Osteoblast (primary cell): ENCODE measurements around the gene TBC1D32. TPM values are rescaled to one million over a fixed set of nuclear protein-coding genes. Genes with fewer than 3 reads are reported as not detected.
"Not testable (repeated sequence)": the region's sequence is repeated elsewhere in the genome, so short reads cannot be mapped to it uniquely, and the experiment has no call there.

ENCODE experiments used
- DNase-seq: peaks from one replicate; pipeline ENCODE4 v3.0.0; 2011; ENCODE audit warnings: low spot score, mixed read lengths; ENCODE audit not compliant: insufficient read length; ENCODE audit errors: missing footprints
- H2AFZ ChIP-seq: 2 replicates; pipeline ENCODE4 v1.6.0; 2011; ENCODE audit warnings: mild to moderate bottlenecking, low read length
- H3K27ac ChIP-seq: 2 replicates; pipeline ENCODE4 v1.5.1; 2011; ENCODE audit warnings: mild to moderate bottlenecking, low read depth, low read length, moderate library complexity
- H3K27me3 ChIP-seq: 2 replicates; pipeline ENCODE4 v1.6.0; 2012; ENCODE audit warnings: mild to moderate bottlenecking, control low read depth, inconsistent platforms, low read length, moderate library complexity; ENCODE audit not compliant: insufficient read depth
- H3K36me3 ChIP-seq: 2 replicates; pipeline ENCODE4 v1.5.1; 2011; ENCODE audit warnings: mild to moderate bottlenecking, low read length, control low read depth, moderate library complexity; ENCODE audit not compliant: insufficient read depth
- H3K4me1 ChIP-seq: 2 replicates; pipeline ENCODE4 v1.5.1; 2011; ENCODE audit warnings: mild to moderate bottlenecking, low read length, control low read depth, moderate library complexity; ENCODE audit not compliant: insufficient read depth
- H3K4me2 ChIP-seq: 2 replicates; pipeline ENCODE4 v1.6.0; 2011; ENCODE audit warnings: mild to moderate bottlenecking, low read length; ENCODE audit not compliant: insufficient read depth
- H3K4me3 ChIP-seq: fragments of 200-600 bp; sonication (generic); 3 replicates; pipeline ENCODE4 v1.5.1; 2012; ENCODE audit warnings: mild to moderate bottlenecking, low read length, inconsistent platforms; ENCODE audit not compliant: insufficient read depth
- H3K79me2 ChIP-seq: 2 replicates; pipeline ENCODE4 v1.6.0; 2012; ENCODE audit warnings: mild to moderate bottlenecking, low read length, control low read depth, inconsistent platforms; ENCODE audit not compliant: insufficient read depth
- H3K9me3 ChIP-seq: 2 replicates; pipeline ENCODE4 v1.5.1; 2011; ENCODE audit warnings: low read depth, low read length, control low read depth
- H4K20me1 ChIP-seq: 2 replicates; pipeline ENCODE4 v1.6.0; 2012; ENCODE audit warnings: mild to moderate bottlenecking, low read length, control low read depth; ENCODE audit not compliant: insufficient read depth
- total RNA-seq: library from RNA; depleted of rRNA; stranded (reverse); fragments of >200 nt; gene quantifications from 2 replicates; pipeline ENCODE4 v1.2.3, GENCODE V29; 2012
- TF ChIP-seq, protein P1 (sequence below): IDR thresholded peaks from 2 replicates; pipeline ENCODE4 v1.5.1; 2011; ENCODE audit warnings: mild to moderate bottlenecking, low read depth, low read length, moderate library complexity; ENCODE audit errors: extremely low read depth

TBC1D32 gene
- total RNA-seq, 1 donor: 17.4 TPM

DNA sequence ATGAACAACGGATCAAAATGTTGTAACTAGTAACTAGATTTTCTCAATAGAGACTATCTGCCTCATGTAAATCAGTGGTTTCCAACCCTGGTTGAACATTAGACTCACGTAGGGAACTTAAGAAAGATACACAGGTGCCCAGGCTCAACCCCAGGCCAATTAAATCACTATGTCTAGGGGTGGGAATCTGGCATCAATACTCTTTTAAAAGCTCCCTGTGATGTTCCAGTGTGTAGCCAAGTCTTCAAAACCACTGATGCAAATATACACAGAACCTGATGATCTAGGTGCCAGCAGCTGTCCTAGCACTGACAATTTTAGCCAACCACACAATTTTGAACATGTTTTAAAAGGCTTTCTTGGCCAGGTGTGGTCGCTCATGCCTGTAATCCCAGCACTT lies 128.7 kb downstream of the TBC1D32 start:
- no peaks in the 10 kb centered on the region for H3K79me2 ChIP-seq
- no peak overlapping the region for H3K4me2 ChIP-seq
- no peaks in the 10 kb centered on the region for H4K20me1 ChIP-seq
- TF ChIP-seq, protein P1, sequence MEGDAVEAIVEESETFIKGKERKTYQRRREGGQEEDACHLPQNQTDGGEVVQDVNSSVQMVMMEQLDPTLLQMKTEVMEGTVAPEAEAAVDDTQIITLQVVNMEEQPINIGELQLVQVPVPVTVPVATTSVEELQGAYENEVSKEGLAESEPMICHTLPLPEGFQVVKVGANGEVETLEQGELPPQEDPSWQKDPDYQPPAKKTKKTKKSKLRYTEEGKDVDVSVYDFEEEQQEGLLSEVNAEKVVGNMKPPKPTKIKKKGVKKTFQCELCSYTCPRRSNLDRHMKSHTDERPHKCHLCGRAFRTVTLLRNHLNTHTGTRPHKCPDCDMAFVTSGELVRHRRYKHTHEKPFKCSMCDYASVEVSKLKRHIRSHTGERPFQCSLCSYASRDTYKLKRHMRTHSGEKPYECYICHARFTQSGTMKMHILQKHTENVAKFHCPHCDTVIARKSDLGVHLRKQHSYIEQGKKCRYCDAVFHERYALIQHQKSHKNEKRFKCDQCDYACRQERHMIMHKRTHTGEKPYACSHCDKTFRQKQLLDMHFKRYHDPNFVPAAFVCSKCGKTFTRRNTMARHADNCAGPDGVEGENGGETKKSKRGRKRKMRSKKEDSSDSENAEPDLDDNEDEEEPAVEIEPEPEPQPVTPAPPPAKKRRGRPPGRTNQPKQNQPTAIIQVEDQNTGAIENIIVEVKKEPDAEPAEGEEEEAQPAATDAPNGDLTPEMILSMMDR: no peak
- no peaks in the 10 kb centered on the region for H3K36me3 ChIP-seq
- H3K4me1 ChIP-seq: no peaks in the 10 kb centered on the region
- no peak overlapping the region for H2AFZ ChIP-seq
- H3K9me3 ChIP-seq: no peaks in the 10 kb centered on the region
- H3K27me3 ChIP-seq: no peaks in the 10 kb centered on the region
- H3K27ac ChIP-seq: no peak overlapping the region
- no peak overlapping the region for H3K4me3 ChIP-seq
- DNase-seq: no peak

DNA sequence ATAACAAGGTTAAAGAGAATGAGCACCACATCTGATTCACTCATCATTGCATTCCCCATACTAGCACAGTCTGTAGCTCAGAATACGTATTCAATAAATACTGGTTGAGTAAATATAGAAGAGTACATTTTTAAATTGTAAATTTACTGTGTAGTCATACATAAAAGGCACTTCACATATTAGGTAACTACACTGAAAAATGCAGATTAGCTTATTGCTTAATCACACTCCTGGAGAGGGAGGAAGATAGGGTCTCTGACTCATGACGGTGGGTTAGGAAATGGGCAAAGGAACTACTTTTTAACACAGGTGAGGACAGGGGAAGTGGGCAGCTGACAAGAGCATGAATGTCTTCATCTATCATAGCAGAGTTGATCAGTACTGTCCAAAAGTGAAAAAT lies 133.2 kb downstream of the TBC1D32 start:
- H3K36me3 ChIP-seq: no peaks in the 10 kb centered on the region
- no peaks in the 10 kb centered on the region for H3K79me2 ChIP-seq
- H3K4me2 ChIP-seq: no peak overlapping the region
- no peak for DNase-seq
- no peaks in the 10 kb centered on the region for H3K9me3 ChIP-seq
- H4K20me1 ChIP-seq: no peaks in the 10 kb centered on the region
- H3K4me1 ChIP-seq: no peaks in the 10 kb centered on the region
- TF ChIP-seq, protein P1: no peak
- no peak overlapping the region for H3K4me3 ChIP-seq
- no peak overlapping the region for H2AFZ ChIP-seq
- no peaks in the 10 kb centered on the region for H3K27me3 ChIP-seq
- no peak overlapping the region for H3K27ac ChIP-seq

DNA sequence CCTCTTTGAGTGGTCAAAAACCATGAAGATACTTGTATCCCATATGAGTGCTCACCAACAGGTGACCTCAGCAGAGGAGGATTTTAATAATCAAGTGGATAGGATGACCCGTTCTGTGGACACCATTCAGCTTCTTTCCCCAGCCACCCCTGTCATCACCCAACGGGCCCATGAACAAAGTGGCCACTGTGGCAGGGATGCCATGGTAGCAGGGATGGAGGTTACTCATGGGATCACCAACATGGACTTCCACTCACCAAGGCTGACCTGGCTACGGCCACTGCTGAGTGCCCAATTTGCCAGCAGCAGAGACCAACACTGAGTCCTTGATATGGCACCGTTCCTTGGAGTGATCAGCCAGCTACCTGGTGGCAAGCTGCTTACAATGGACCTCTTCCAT lies 138.2 kb downstream of the TBC1D32 start:
- not testable (repeated sequence) for H3K9me3 ChIP-seq, H3K4me3 ChIP-seq, H4K20me1 ChIP-seq, H3K79me2 ChIP-seq, H3K4me1 ChIP-seq, DNase-seq, H3K4me2 ChIP-seq, H2AFZ ChIP-seq, H3K27me3 ChIP-seq, H3K27ac ChIP-seq, H3K36me3 ChIP-seq

DNA sequence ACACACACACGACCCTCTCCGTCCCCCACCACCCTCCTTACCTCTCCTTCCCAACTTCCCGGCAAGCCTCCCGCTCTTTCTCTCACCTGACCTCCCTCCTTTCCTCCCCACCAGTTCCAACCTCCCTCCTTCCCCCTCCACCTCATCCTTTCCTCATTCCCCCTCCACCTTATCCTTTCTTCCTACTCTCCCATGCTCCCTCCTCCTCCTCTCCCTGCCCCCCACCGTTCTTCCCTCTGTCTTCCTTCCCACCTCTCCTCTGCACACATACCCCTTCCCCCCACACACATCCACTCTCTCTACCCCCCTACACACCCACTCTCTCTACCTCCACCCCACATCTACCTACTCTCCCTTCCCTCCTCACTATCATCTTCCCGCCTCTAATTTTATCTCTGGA lies 144.2 kb downstream of the TBC1D32 start:
- H3K4me2 ChIP-seq: no peak overlapping the region
- TF ChIP-seq, protein P1: no peak
- H3K36me3 ChIP-seq: no peaks in the 10 kb centered on the region
- no peak overlapping the region for H3K4me3 ChIP-seq
- no peaks in the 10 kb centered on the region for H3K4me1 ChIP-seq
- no peaks in the 10 kb centered on the region for H3K9me3 ChIP-seq
- H3K79me2 ChIP-seq: no peaks in the 10 kb centered on the region
- H2AFZ ChIP-seq: no peak overlapping the region
- no peaks in the 10 kb centered on the region for H4K20me1 ChIP-seq
- H3K27me3 ChIP-seq: no peaks in the 10 kb centered on the region
- H3K27ac ChIP-seq: no peak overlapping the region
- no peak for DNase-seq

DNA sequence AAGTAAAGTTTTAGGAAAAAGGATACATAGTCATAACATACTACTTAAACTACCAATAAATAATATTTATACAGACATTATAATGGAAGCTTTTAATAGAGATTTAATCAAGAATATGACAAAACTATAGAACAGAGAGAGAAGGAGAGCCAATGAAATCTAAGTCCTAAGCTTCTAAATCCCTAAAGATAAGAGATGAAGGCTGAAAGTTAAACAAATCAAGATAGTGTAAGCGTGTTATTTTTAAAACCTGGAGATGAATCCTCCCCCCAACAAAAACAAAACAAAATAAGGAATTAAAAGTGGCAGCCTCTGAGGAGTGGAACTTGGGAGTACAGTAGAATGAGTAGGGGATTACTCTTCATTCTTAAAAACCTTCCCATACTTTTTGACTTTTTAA lies 145.9 kb downstream of the TBC1D32 start:
- no peaks in the 10 kb centered on the region for H3K36me3 ChIP-seq
- H3K9me3 ChIP-seq: no peaks in the 10 kb centered on the region
- no peak for DNase-seq
- H3K4me3 ChIP-seq: no peak overlapping the region
- no peaks in the 10 kb centered on the region for H4K20me1 ChIP-seq
- no peaks in the 10 kb centered on the region for H3K79me2 ChIP-seq
- H2AFZ ChIP-seq: no peak overlapping the region
- H3K4me1 ChIP-seq: no peaks in the 10 kb centered on the region
- no peaks in the 10 kb centered on the region for H3K27me3 ChIP-seq
- H3K4me2 ChIP-seq: no peak overlapping the region
- H3K27ac ChIP-seq: no peak overlapping the region
- TF ChIP-seq, protein P1: no peak
